Vagina (tissue), 2 donors: ENCODE measurements around the gene B3GAT3. TPM values are rescaled to one million over a fixed set of nuclear protein-coding genes. Genes with fewer than 3 reads are reported as not detected.
"Not testable (repeated sequence)": the region's sequence is repeated elsewhere in the genome, so short reads cannot be mapped to it uniquely, and the experiment has no call there.

Experiments used
- DNase-seq, 2 donors: peaks; one replicate each; pipeline ENCODE4 v3.0.0-alpha.2; 2017; ENCODE audit errors: extremely low spot score in 2 of 2
- H3K27ac ChIP-seq: fragments of 200-600 bp; sonication (generic); one replicate; pipeline ENCODE4 v1.5.1; 2019
- H3K27me3 ChIP-seq: fragments of 200-600 bp; sonication (generic); one replicate; pipeline ENCODE4 v1.5.1; 2019
- H3K36me3 ChIP-seq, 2 donors: fragments of 200-600 bp; sonication (generic); one replicate each; pipeline ENCODE4 v1.5.1; 2017 to 2019
- H3K4me1 ChIP-seq: fragments of 200-600 bp; sonication (generic); one replicate; pipeline ENCODE4 v1.5.1; 2019
- H3K4me3 ChIP-seq, 2 donors: fragments of 200-600 bp; sonication (generic); 1 replicate in 1 of 2; 2 replicates in 1 of 2; pipeline ENCODE4 v1.5.1; 2016 to 2019
- H3K9me3 ChIP-seq: fragments of 200-600 bp; sonication (generic); one replicate; pipeline ENCODE4 v1.5.1; 2019
- CTCF ChIP-seq, 3 experiments: fragments of 450-650 bp in 2 of 3; fragments of 200-600 bp in 1 of 3; sonication (generic) in 1 of 3; IDR thresholded peaks; one replicate each; pipeline ENCODE4 v1.5.1; 2017 to 2019; ENCODE audit warnings: antibody characterized with exemption in 3 of 3, mild to moderate bottlenecking in 2 of 3, moderate library complexity in 2 of 3
- POLR2A ChIP-seq, 2 donors: fragments of 450-650 bp; IDR thresholded peaks; one replicate each; pipeline ENCODE4 v1.6.1; 2017; ENCODE audit warnings: antibody characterized with exemption in 2 of 2, mild to moderate bottlenecking in 2 of 2, moderate library complexity in 2 of 2
- POLR2AphosphoS5 ChIP-seq, 2 donors: sonication (generic); formaldehyde crosslinking; IDR thresholded peaks; one replicate each; pipeline ENCODE4 v1.9.0; 2017; ENCODE audit warnings: antibody characterized with exemption in 2 of 2, mild to moderate bottlenecking in 2 of 2, low read depth in 1 of 2; ENCODE audit not compliant: insufficient read depth in 1 of 2
- intact Hi-C: fragments of 100-400 bp; cut with DNase I; formaldehyde crosslinking; loops from one replicate; pipeline ENCODE4 v1.15.1; 2023
- total RNA-seq: library from RNA; depleted of rRNA; stranded (reverse); fragments of >200 nt; gene quantifications from one replicate; pipeline ENCODE4 v1.2.3, GENCODE V29; 2016

Gene B3GAT3
- total RNA-seq, 1 donor from 2014 or later = 41.7 TPM

GRCh38 chr11:62622476-62623089 is 797 bp upstream of the B3GAT3 start:
- H3K36me3 ChIP-seq = peaks cover 0 to 23% of the 10 kb centered on the region in 2 donors
- peak in 1 of 2 donors; percentile 87 for DNase-seq
- peak overlapping the region; percentile 72 to 74 for H3K4me3 ChIP-seq
- H3K27me3 ChIP-seq = no peaks in the 10 kb centered on the region
- H3K9me3 ChIP-seq = no peaks in the 10 kb centered on the region
- H3K27ac ChIP-seq = peak overlapping the region; percentile 82
- H3K4me1 ChIP-seq = peaks cover 18% of the 10 kb centered on the region
- TF ChIP-seq POLR2A (IDR thresholded peaks at IDR 0.05) (no peak), CTCF (IDR thresholded peaks at IDR 0.05) (no peak), POLR2AphosphoS5 (IDR thresholded peaks at IDR 0.05; ENCODE audit: insufficient read depth in 1 of 2, low read depth in 1 of 2) (no peak)
- intact Hi-C loops = no loop called here

GRCh38 chr11:62621027-62621566 is 689 bp downstream of the B3GAT3 start:
- H3K9me3 ChIP-seq = no peaks in the 10 kb centered on the region
- peak overlapping the region; percentile 82 for H3K27ac ChIP-seq
- no peak for DNase-seq
- peaks cover 0 to 22% of the 10 kb centered on the region in 2 donors for H3K36me3 ChIP-seq
- no peak for TF ChIP-seq POLR2AphosphoS5 (IDR thresholded peaks at IDR 0.05; ENCODE audit: insufficient read depth in 1 of 2, low read depth in 1 of 2)
- TF ChIP-seq CTCF (IDR thresholded peaks at IDR 0.05) = no peak
- TF ChIP-seq POLR2A (IDR thresholded peaks at IDR 0.05) = no peak
- intact Hi-C loops = no loop called here
- H3K4me1 ChIP-seq = peaks cover 18% of the 10 kb centered on the region
- peak overlapping the region; percentile 72 to 74 for H3K4me3 ChIP-seq
- no peaks in the 10 kb centered on the region for H3K27me3 ChIP-seq

- not testable (repeated sequence) for H3K4me3 ChIP-seq, H3K9me3 ChIP-seq, H3K27me3 ChIP-seq, H3K27ac ChIP-seq, DNase-seq
- Histone ChIP-seq H3K4me1 (peaks cover 37% of the 10 kb centered on the region), H3K36me3 (peaks cover 0 to 20% of the 10 kb centered on the region in 2 donors)
- intact Hi-C loops = loop anchor here (10.0 kb wide), 1 partner anchor 1712 kb away; the partner anchor contains the start of gene PRPF19
Measured at GRCh38 chr11:62616957-62617356, 4.8 kb downstream of the B3GAT3 start.

GRCh38 chr11:62615521-62615920 is 6.3 kb downstream of the B3GAT3 start:
- TF ChIP-seq POLR2AphosphoS5 (IDR thresholded peaks at IDR 0.05; ENCODE audit: insufficient read depth in 1 of 2, low read depth in 1 of 2) (no peak), POLR2A (IDR thresholded peaks at IDR 0.05) (no peak), CTCF (IDR thresholded peaks at IDR 0.05) (no peak)
- Histone ChIP-seq H3K27ac (no peak overlapping the region), H3K4me1 (peaks cover 40% of the 10 kb centered on the region), H3K36me3 (peaks cover 0 to 20% of the 10 kb centered on the region in 2 donors), H3K9me3 (no peaks in the 10 kb centered on the region), H3K4me3 (no peak overlapping the region), H3K27me3 (no peaks in the 10 kb centered on the region)
- no peak for DNase-seq
- intact Hi-C loops = loop anchor here (10.0 kb wide), 1 partner anchor 1711 kb away; the partner anchor contains the start of gene PRPF19

- intact Hi-C loops = loop anchor here (10.0 kb wide), 1 partner anchor 1709 kb away; the partner anchor contains the start of gene PRPF19
- peaks cover 0 to 31% of the 10 kb centered on the region in 2 donors for H3K36me3 ChIP-seq
Measured at GRCh38 chr11:62614275-62614674, 7.5 kb downstream of the B3GAT3 start.

More at GRCh38 chr11:62614275-62614674, 7.5 kb downstream of the B3GAT3 start:
- no peaks in the 10 kb centered on the region for H3K27me3 ChIP-seq
- no peaks in the 10 kb centered on the region for H3K9me3 ChIP-seq
- no peak for TF ChIP-seq CTCF (IDR thresholded peaks at IDR 0.05)
- TF ChIP-seq POLR2A (IDR thresholded peaks at IDR 0.05) = no peak
- TF ChIP-seq POLR2AphosphoS5 (IDR thresholded peaks at IDR 0.05; ENCODE audit: insufficient read depth in 1 of 2, low read depth in 1 of 2) = no peak
- peak overlapping the region; percentile 92 for H3K27ac ChIP-seq
- H3K4me1 ChIP-seq = peaks cover 42% of the 10 kb centered on the region
- no peak overlapping the region for H3K4me3 ChIP-seq
- no peak for DNase-seq
